GM23248 (cell line): ENCODE data around the gene GOLGA8T.
"Not testable (repeated sequence)": the region's sequence is repeated elsewhere in the genome, so short reads cannot be mapped to it uniquely, and the experiment has no call there.

ENCODE experiments used
- EZH2 ChIP-seq: fragments of 200-600 bp; sonication (generic); IDR thresholded peaks from 2 replicates; pipeline ENCODE4 v1.6.1; 2018; ENCODE audit warnings: antibody characterized with exemption, mild to moderate bottlenecking; ENCODE audit not compliant: insufficient read depth, poor library complexity, severe bottlenecking
- EZH2phosphoT487 ChIP-seq: fragments of 200-600 bp; sonication (generic); IDR thresholded peaks from 2 replicates; pipeline ENCODE4 v1.6.1; 2018; ENCODE audit warnings: antibody characterized with exemption, moderate library complexity, mild to moderate bottlenecking, low read depth; ENCODE audit not compliant: insufficient read depth

DNA sequence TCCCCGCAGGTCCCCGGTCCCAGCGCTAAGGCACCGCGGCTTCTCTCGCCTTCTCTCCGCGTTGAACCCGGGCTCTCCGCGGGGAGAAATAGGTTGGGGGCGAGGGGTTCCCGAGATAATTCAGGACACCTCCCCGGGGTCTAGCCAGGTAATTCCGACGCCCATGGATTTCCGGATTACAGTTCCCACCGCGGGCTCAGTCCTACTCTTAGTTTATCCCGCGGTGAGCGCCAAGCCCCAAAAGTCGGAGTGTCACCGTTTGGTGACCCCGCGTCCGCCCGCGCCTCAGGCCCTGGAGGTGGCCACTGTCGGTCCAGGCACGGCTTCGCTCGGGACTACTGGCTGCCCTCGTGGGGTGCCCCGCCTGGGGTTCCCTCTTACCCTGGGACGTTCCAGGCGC, 56.8 kb downstream of the GOLGA8T start:
- peak; percentile 51 for TF ChIP-seq EZH2
- not testable (repeated sequence) for TF ChIP-seq EZH2phosphoT487
